GM19395 (cell line): ENCODE measurements around the gene CALD1.

Experiments
- ATAC-seq: cut with Tn5 transposase; IDR thresholded peaks from one replicate; pipeline ENCODE4 v1.9.1; 2021; ENCODE audit warnings: mild to moderate bottlenecking, moderate library complexity; ENCODE audit not compliant: unreplicated experiment

The CALD1 gene

GRCh38 chr7:134763960-134764359, 15.5 kb upstream of the CALD1 start:
- no peak for ATAC-seq

GRCh38 chr7:134764365-134764764, 15.1 kb upstream of the CALD1 start:
- no peak for ATAC-seq

GRCh38 chr7:134766779-134767519, 12.5 kb upstream of the CALD1 start:
- ATAC-seq, result peak; percentile 87

- ATAC-seq, result peak; percentile 50
Measured at GRCh38 chr7:134767520-134768168, 11.8 kb upstream of the CALD1 start.

GRCh38 chr7:134768243-134768642, 11.2 kb upstream of the CALD1 start:
- ATAC-seq, result no peak

GRCh38 chr7:134770676-134771075, 8.8 kb upstream of the CALD1 start:
- no peak for ATAC-seq

- ATAC-seq, result no peak
Measured at GRCh38 chr7:134771111-134771510, 8.3 kb upstream of the CALD1 start.

GRCh38 chr7:134771889-134772288, 7.5 kb upstream of the CALD1 start:
- no peak for ATAC-seq

- ATAC-seq, result no peak
Measured at GRCh38 chr7:134772401-134772800, 7.0 kb upstream of the CALD1 start.

GRCh38 chr7:134773164-134773563, 6.3 kb upstream of the CALD1 start:
- ATAC-seq, result no peak

- no peak for ATAC-seq
Measured at GRCh38 chr7:134774119-134774518, 5.3 kb upstream of the CALD1 start.

GRCh38 chr7:134777470-134777869, 2.0 kb upstream of the CALD1 start:
- ATAC-seq, result no peak

GRCh38 chr7:134777908-134778580, 1.4 kb upstream of the CALD1 start:
- no peak for ATAC-seq

GRCh38 chr7:134779741-134780065, 269 bp downstream of the CALD1 start:
- no peak for ATAC-seq

- ATAC-seq, result no peak
Measured at GRCh38 chr7:134780166-134780828, 863 bp downstream of the CALD1 start.

- no peak for ATAC-seq
Measured at GRCh38 chr7:134781171-134781570, 1.7 kb downstream of the CALD1 start.

GRCh38 chr7:134782121-134782623, 2.7 kb downstream of the CALD1 start:
- peak; percentile 88 for ATAC-seq

- ATAC-seq, result no peak
Measured at GRCh38 chr7:134783294-134784069, 4.0 kb downstream of the CALD1 start.

- ATAC-seq, result no peak
Measured at GRCh38 chr7:134784251-134785049, 5.0 kb downstream of the CALD1 start.

- no peak for ATAC-seq
Measured at GRCh38 chr7:134785842-134786241, 6.4 kb downstream of the CALD1 start.
